Stimulated activated CD4-positive, alpha-beta T cell treated with anti-CD3 and anti-CD28 coated beads, Interleukin-4, amount 100 ng/mL, for 24 hours (primary cell): ENCODE results near the gene HELQ.

ENCODE experiments used
- DNase-seq: peaks from one replicate; pipeline ENCODE4 v3.0.0-alpha.2; 2020

HELQ gene

GRCh38 chr4:83364312-83364711, 91.3 kb downstream of the HELQ start:
- DNase-seq, result no peak

- no peak for DNase-seq
These were observed 92.9 kb downstream of the HELQ start for GRCh38 chr4:83362492-83363329.

GRCh38 chr4:83361416-83362103, 94.1 kb downstream of the HELQ start:
- DNase-seq, result no peak

GRCh38 chr4:83360018-83360417, 95.6 kb downstream of the HELQ start:
- DNase-seq, result no peak

- DNase-seq, result no peak
These were observed 97.2 kb downstream of the HELQ start for GRCh38 chr4:83358410-83358809.
